ENCODE measurements around the gene MAMDC2. TPM values are rescaled to one million over a fixed set of nuclear protein-coding genes. Genes with fewer than 3 reads are reported as not detected.

Gene MAMDC2
- total RNA-seq, 1 experiment from 2014 or later, result 4.6 TPM

GRCh38 chr9:70144131-70144503, 100.5 kb downstream of the MAMDC2 start:
- H2BK15ac ChIP-seq (ENCODE audit: low read depth, low read length), result no peak overlapping the region
- H4K91ac ChIP-seq (ENCODE audit: insufficient read length, low read depth, low read length), result no peak overlapping the region
- no peak overlapping the region for H2BK12ac ChIP-seq (ENCODE audit: insufficient read length, low read depth, low read length)
- H2AFZ ChIP-seq (ENCODE audit: low read length), result no peak overlapping the region
- Mint-ChIP-seq H3K27ac (no peak overlapping the region; a peak in 1 of 7 replicates), H3K27me3 (ENCODE audit: low read depth) (no peaks in the 10 kb centered on the region), H3K4me1 (peaks cover 0 to 4% of the 10 kb centered on the region in 2 experiments; a peak in 1 of 4 replicates), H3K9me3 (no peaks in the 10 kb centered on the region), H3K4me3 (no peak overlapping the region), H3K36me3 (ENCODE audit: insufficient read depth in 1 of 3, low read depth in 3 of 3) (peaks cover 0 to 4% (median 0%) of the 10 kb centered on the region in 3 experiments; a peak in 1 of 7 replicates)
- H2BK5ac ChIP-seq (ENCODE audit: insufficient read length, low read length), result no peak overlapping the region
- H3K56ac ChIP-seq (ENCODE audit: insufficient read length, low read depth, low read length), result no peak overlapping the region
- TF ChIP-seq CTCF (conservative IDR thresholded peaks at IDR 0.05), result no peak
- H3K4ac ChIP-seq (ENCODE audit: low read depth, low read length), result no peak overlapping the region
- no peak overlapping the region for H3K18ac ChIP-seq (ENCODE audit: insufficient read length, low read depth, low read length)
- H3K23me2 ChIP-seq (ENCODE audit: insufficient read length, low read depth, low read length, poor library complexity, severe bottlenecking), result no peaks in the 10 kb centered on the region
- WGBS (ENCODE audit: extremely low coverage, insufficient read length, low lambda C conversion rate), result no CpG with 5 or more reads among the region's 1 CpG
- H2BK20ac ChIP-seq (ENCODE audit: low read depth, low read length, poor library complexity, severe bottlenecking), result no peak overlapping the region
- H2AK5ac ChIP-seq (ENCODE audit: insufficient read length, low read length), result no peak overlapping the region
- DNase-seq, result no peak
- no peaks in the 10 kb centered on the region for H3K27me3 ChIP-seq (ENCODE audit: insufficient read depth, low read length)
- H3K27ac ChIP-seq (ENCODE audit: insufficient read length, low read depth, low read length), result no peak overlapping the region
- no peaks in the 10 kb centered on the region for H3K79me2 ChIP-seq (ENCODE audit: insufficient read depth, low read length)
- no peak overlapping the region for H3T11ph ChIP-seq (ENCODE audit: low read length)
- H3K4me1 ChIP-seq (ENCODE audit: insufficient read depth, low read length), result no peaks in the 10 kb centered on the region
- no peak overlapping the region for H3K14ac ChIP-seq (ENCODE audit: insufficient read depth, low read length)
- H3K9ac ChIP-seq (ENCODE audit: extremely low read depth, insufficient read length, low read length), result no peak overlapping the region
- no peak overlapping the region for H3K23ac ChIP-seq (ENCODE audit: insufficient read length, low read depth, low read length)
- no peaks in the 10 kb centered on the region for H3K9me3 ChIP-seq (ENCODE audit: control insufficient read depth, low read depth, low read length)
- H4K5ac ChIP-seq (ENCODE audit: insufficient read length, low read depth, low read length), result no peak overlapping the region
- H2BK120ac ChIP-seq (ENCODE audit: low read depth, low read length, poor library complexity, severe bottlenecking), result no peak overlapping the region
- no peak overlapping the region for H3K4me2 ChIP-seq (ENCODE audit: insufficient read depth, insufficient read length, low read length)
- no peaks in the 10 kb centered on the region for H4K20me1 ChIP-seq (ENCODE audit: control insufficient read depth, insufficient read depth, insufficient read length)
- H3K79me1 ChIP-seq (ENCODE audit: insufficient read depth, low read depth, low read length, poor library complexity, severe bottlenecking), result no peaks in the 10 kb centered on the region
- no peak overlapping the region for H4K8ac ChIP-seq (replicated peaks; ENCODE audit: insufficient read length, low read depth, low read length)
